Right ventricle myocardium inferior (tissue), 1 donor: Measurements from ENCODE around the gene GPR65. TPM values are rescaled to one million over a fixed set of nuclear protein-coding genes. Genes with fewer than 3 reads are reported as not detected.

ENCODE experiments used
- ATAC-seq: fragments of 200-7000 bp; cut with Tn5 transposase; one replicate; pipeline ENCODE4 v1.9.1; 2020; ENCODE audit warnings: mild to moderate bottlenecking, moderate library complexity
- DNase-seq: peaks from one replicate; pipeline ENCODE4 v3.0.0; 2021; ENCODE audit errors: missing footprints
- intact Hi-C: fragments of 100-400 bp; cut with DNase I; formaldehyde crosslinking; loops from one replicate; pipeline ENCODE4 v1.11.0; 2022
- long read RNA-seq: library from polyadenylated mRNA; unstranded; transcript quantifications from one replicate; pipeline ENCODE4 v2.0.0, GENCODE V29; 2021
- total RNA-seq: library from RNA; stranded (reverse); fragmentation: NEBNext Ultra II Directional; extraction: Animal tissue kit (Norgen Biotek cat#: 25700); gene quantifications from one replicate; pipeline ENCODE4 v1.2.1, GENCODE V29; 2021
- donor health status: DM: no; HTN: yes; CAD: no; lungs with severe emphysema.

GPR65 gene
- 0.62 TPM for total RNA-seq
- long read RNA-seq, result 0 reads

- intact Hi-C loops, result no loop called here
- ATAC-seq (no peak), DNase-seq (no peak)
These were observed at the start of gene GPR65 for GRCh38 chr14:88005050-88005481. GPR65 (plus strand) TSS chr14:88005135; CDS start chr14:88010848, 5,713 bp downstream.

- intact Hi-C loops, result no loop called here
- DNase-seq (no peak), ATAC-seq (no peak)
These were observed 49.4 kb upstream of the GPR65 start for GRCh38 chr14:87955501-87955900.

- intact Hi-C loops, result no loop called here
- ATAC-seq (no peak), DNase-seq (no peak)
These were observed 44.7 kb upstream of the GPR65 start for GRCh38 chr14:87960013-87960787.

- intact Hi-C loops, result no loop called here
- no peak for ATAC-seq
- DNase-seq, result no peak
These were observed 43.7 kb upstream of the GPR65 start for GRCh38 chr14:87961246-87961645.

GRCh38 chr14:87966816-87967215 is 38.1 kb upstream of the GPR65 start:
- DNase-seq, result no peak
- intact Hi-C loops, result no loop called here
- ATAC-seq, result no peak

- no peak for ATAC-seq
- intact Hi-C loops, result no loop called here
- DNase-seq, result no peak
These were observed 37.4 kb upstream of the GPR65 start for GRCh38 chr14:87967496-87967895.

GRCh38 chr14:87971010-87971409 is 33.9 kb upstream of the GPR65 start:
- DNase-seq, result no peak
- intact Hi-C loops, result no loop called here
- ATAC-seq, result no peak

- ATAC-seq (no peak), DNase-seq (no peak)
- intact Hi-C loops, result no loop called here
These were observed 29.3 kb upstream of the GPR65 start for GRCh38 chr14:87975636-87976035.

- intact Hi-C loops, result no loop called here
- DNase-seq (no peak), ATAC-seq (peak; percentile 86)
These were observed 25.2 kb upstream of the GPR65 start for GRCh38 chr14:87979689-87980088.

- DNase-seq (no peak), ATAC-seq (no peak)
- intact Hi-C loops, result no loop called here
These were observed 15.5 kb upstream of the GPR65 start for GRCh38 chr14:87989221-87989955.

- ATAC-seq, result no peak
- intact Hi-C loops, result loop anchor here (5.0 kb wide), 2 partner anchors 397 to 562 kb away; partner anchors contain the start of gene SPATA7
- no peak for DNase-seq
These were observed 15.0 kb upstream of the GPR65 start for GRCh38 chr14:87989956-87990299.

- no peak for ATAC-seq
- intact Hi-C loops, result loop anchor here (5.0 kb wide), 2 partner anchors 397 to 562 kb away; partner anchors contain the start of gene SPATA7
These were observed 14.3 kb upstream of the GPR65 start for GRCh38 chr14:87990682-87991081.

GRCh38 chr14:87992346-87992717 is 12.6 kb upstream of the GPR65 start:
- intact Hi-C loops, result loop anchor here (5.0 kb wide), 2 partner anchors 395 to 560 kb away; partner anchors contain the start of gene SPATA7
- ATAC-seq (peak; percentile 34), DNase-seq (no peak)

More at GRCh38 chr14:87990682-87991081, 14.3 kb upstream of the GPR65 start:
- DNase-seq, result no peak

GRCh38 chr14:87992718-87993628 is 12.0 kb upstream of the GPR65 start, which contains the start of gene GALC:
GALC (minus strand) TSS chr14:87993182; CDS start chr14:87993164, 18 bp downstream.
- peak; percentile 99 for DNase-seq
- intact Hi-C loops, result loop anchor here (5.0 kb wide), 2 partner anchors 394 to 559 kb away; partner anchors contain the start of gene SPATA7
- peak; percentile 96 for ATAC-seq

- DNase-seq (no peak), ATAC-seq (no peak)
- intact Hi-C loops, result loop anchor here (5.0 kb wide), 2 partner anchors 392 to 557 kb away; partner anchors contain the start of gene SPATA7
These were observed 10.0 kb upstream of the GPR65 start for GRCh38 chr14:87994974-87995373.

- ATAC-seq (no peak), DNase-seq (no peak)
- intact Hi-C loops, result no loop called here
These were observed 9.2 kb upstream of the GPR65 start for GRCh38 chr14:87995500-87996290.

- DNase-seq (no peak), ATAC-seq (no peak)
- intact Hi-C loops, result no loop called here
These were observed 8.7 kb upstream of the GPR65 start for GRCh38 chr14:87996291-87996592.

GRCh38 chr14:87998482-87998881 is 6.5 kb upstream of the GPR65 start:
- intact Hi-C loops, result no loop called here
- no peak for DNase-seq
- ATAC-seq, result no peak
